ENCODE data around the gene COBL. TPM values are rescaled to one million over a fixed set of nuclear protein-coding genes. Genes with fewer than 3 reads are reported as not detected.

Gene COBL
- total RNA-seq, 3 donors from 2014 or later (not counting 1 experiment from before 2014, with no cell fraction given): not detected

- Histone ChIP-seq H3K27me3 (ENCODE audit: control insufficient read depth, insufficient read depth, low read length) (no peaks in the 10 kb centered on the region), H3K36me3 (ENCODE audit: control insufficient read depth, insufficient read depth, low read length) (no peaks in the 10 kb centered on the region), H3K4me1 (ENCODE audit: control insufficient read depth, insufficient read depth, low read length) (no peaks in the 10 kb centered on the region), H3K4me3 (ENCODE audit: low read length) (no peak overlapping the region), H3K9me3 (ENCODE audit: control insufficient read depth, insufficient read depth, low read length) (no peaks in the 10 kb centered on the region), H3K27ac (ENCODE audit: low read length) (no peak overlapping the region)
- H3K9me3 Mint-ChIP-seq: no peaks in the 10 kb centered on the region
- intact Hi-C loops (cut with micrococcal nuclease): no loop called here
- no peak overlapping the region for H3K27ac Mint-ChIP-seq
- no peaks in the 10 kb centered on the region for H3K4me1 Mint-ChIP-seq
- H3K27me3 Mint-ChIP-seq (ENCODE audit: low read depth in 2 of 2): peaks cover 2 to 6% of the 10 kb centered on the region in 2 donors
- DNase-seq (no peak), ATAC-seq (no peak)
- H3K36me3 Mint-ChIP-seq: no peaks in the 10 kb centered on the region
- H3K4me3 Mint-ChIP-seq: no peak overlapping the region
- TF ChIP-seq, protein P1, sequence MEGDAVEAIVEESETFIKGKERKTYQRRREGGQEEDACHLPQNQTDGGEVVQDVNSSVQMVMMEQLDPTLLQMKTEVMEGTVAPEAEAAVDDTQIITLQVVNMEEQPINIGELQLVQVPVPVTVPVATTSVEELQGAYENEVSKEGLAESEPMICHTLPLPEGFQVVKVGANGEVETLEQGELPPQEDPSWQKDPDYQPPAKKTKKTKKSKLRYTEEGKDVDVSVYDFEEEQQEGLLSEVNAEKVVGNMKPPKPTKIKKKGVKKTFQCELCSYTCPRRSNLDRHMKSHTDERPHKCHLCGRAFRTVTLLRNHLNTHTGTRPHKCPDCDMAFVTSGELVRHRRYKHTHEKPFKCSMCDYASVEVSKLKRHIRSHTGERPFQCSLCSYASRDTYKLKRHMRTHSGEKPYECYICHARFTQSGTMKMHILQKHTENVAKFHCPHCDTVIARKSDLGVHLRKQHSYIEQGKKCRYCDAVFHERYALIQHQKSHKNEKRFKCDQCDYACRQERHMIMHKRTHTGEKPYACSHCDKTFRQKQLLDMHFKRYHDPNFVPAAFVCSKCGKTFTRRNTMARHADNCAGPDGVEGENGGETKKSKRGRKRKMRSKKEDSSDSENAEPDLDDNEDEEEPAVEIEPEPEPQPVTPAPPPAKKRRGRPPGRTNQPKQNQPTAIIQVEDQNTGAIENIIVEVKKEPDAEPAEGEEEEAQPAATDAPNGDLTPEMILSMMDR (IDR thresholded peaks at IDR 0.05): no peak
- WGBS (ENCODE audit: insufficient coverage): 78% methylated on average over 8 of the region's 8 CpGs
These were observed 282.7 kb downstream of the COBL start for GRCh38 chr7:51033727-51034520.

GRCh38 chr7:51031791-51032515 is 284.7 kb downstream of the COBL start:
- no peak overlapping the region for H3K4me3 ChIP-seq (ENCODE audit: low read length)
- Mint-ChIP-seq H3K4me3 (no peak overlapping the region), H3K4me1 (no peaks in the 10 kb centered on the region), H3K36me3 (no peaks in the 10 kb centered on the region), H3K9me3 (no peaks in the 10 kb centered on the region), H3K27ac (no peak overlapping the region), H3K27me3 (ENCODE audit: low read depth in 2 of 2) (peaks cover 1 to 2% of the 10 kb centered on the region in 2 donors)
- TF ChIP-seq, protein P1 (IDR thresholded peaks at IDR 0.05): no peak
- intact Hi-C loops (cut with micrococcal nuclease): no loop called here
- no peak overlapping the region for H3K27ac ChIP-seq (ENCODE audit: low read length)
- no peaks in the 10 kb centered on the region for H3K27me3 ChIP-seq (ENCODE audit: control insufficient read depth, insufficient read depth, low read length)
- H3K4me1 ChIP-seq (ENCODE audit: control insufficient read depth, insufficient read depth, low read length): no peaks in the 10 kb centered on the region
- 93% methylated on average over 7 of the region's 8 CpGs for WGBS (ENCODE audit: insufficient coverage)
- DNase-seq: no peak
- no peak for ATAC-seq
- H3K9me3 ChIP-seq (ENCODE audit: control insufficient read depth, insufficient read depth, low read length): no peaks in the 10 kb centered on the region
- no peaks in the 10 kb centered on the region for H3K36me3 ChIP-seq (ENCODE audit: control insufficient read depth, insufficient read depth, low read length)

DNA sequence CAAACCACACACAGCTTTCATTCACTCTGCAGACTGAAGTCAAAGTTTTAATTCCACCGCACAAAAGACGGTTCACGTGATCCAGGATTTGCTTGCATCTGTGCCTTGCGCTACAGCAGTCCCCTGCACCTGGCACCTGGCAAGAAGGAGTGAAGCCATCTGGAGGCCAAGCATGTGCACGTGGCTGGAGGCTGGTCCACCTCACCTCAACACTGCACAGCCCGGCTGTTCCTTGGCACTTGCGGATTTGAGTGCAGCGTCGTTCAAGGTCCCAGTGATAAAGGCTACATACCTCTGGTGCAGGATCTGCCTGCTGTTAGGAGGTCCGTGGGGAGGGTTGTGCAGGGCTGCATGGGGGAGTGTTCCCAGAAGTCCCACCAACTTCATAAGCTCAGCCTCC is 285.4 kb downstream of the COBL start:
- no peak overlapping the region for H3K4me3 ChIP-seq (ENCODE audit: low read length)
- Mint-ChIP-seq H3K27me3 (ENCODE audit: low read depth in 2 of 2) (peaks cover 0 to 2% of the 10 kb centered on the region in 2 donors), H3K4me3 (no peak overlapping the region), H3K27ac (no peak overlapping the region), H3K9me3 (no peaks in the 10 kb centered on the region), H3K4me1 (no peaks in the 10 kb centered on the region), H3K36me3 (no peaks in the 10 kb centered on the region)
- H3K27me3 ChIP-seq (ENCODE audit: control insufficient read depth, insufficient read depth, low read length): no peaks in the 10 kb centered on the region
- DNase-seq (no peak), ATAC-seq (no peak)
- TF ChIP-seq, protein P1 (IDR thresholded peaks at IDR 0.05): no peak
- 81% methylated on average over 10 of the region's 10 CpGs for WGBS (ENCODE audit: insufficient coverage)
- no peaks in the 10 kb centered on the region for H3K9me3 ChIP-seq (ENCODE audit: control insufficient read depth, insufficient read depth, low read length)
- intact Hi-C loops (cut with micrococcal nuclease): no loop called here
- no peak overlapping the region for H3K27ac ChIP-seq (ENCODE audit: low read length)
- H3K36me3 ChIP-seq (ENCODE audit: control insufficient read depth, insufficient read depth, low read length): no peaks in the 10 kb centered on the region
- no peaks in the 10 kb centered on the region for H3K4me1 ChIP-seq (ENCODE audit: control insufficient read depth, insufficient read depth, low read length)

Data from natural killer cell (primary cell).